Stimulated activated CD8-positive, alpha-beta memory T cell treated with anti-CD3 and anti-CD28 coated beads, Interleukin-15, amount 100 ng/mL, for 48 hours (primary cell): ENCODE data around the gene SMAD7.

Experiments used
- DNase-seq, 2 donors: peaks; one replicate each; pipeline ENCODE4 v3.0.0-alpha.2; 2020; ENCODE audit warnings: low read depth in 2 of 2

SMAD7 gene

GRCh38 chr18:48950536-48951447 is at the start of gene SMAD7:
SMAD7 (minus strand) TSS chr18:48950965; CDS start chr18:48950424, 541 bp downstream.
- no peak for DNase-seq

- DNase-seq = no peak
Observed at GRCh38 chr18:48999569-48999968, 48.8 kb upstream of the SMAD7 start.

GRCh38 chr18:48997985-48998831 is 47.4 kb upstream of the SMAD7 start:
- no peak for DNase-seq

- no peak for DNase-seq
Observed at GRCh38 chr18:48997681-48997984, 46.9 kb upstream of the SMAD7 start.

- no peak for DNase-seq
Observed at GRCh38 chr18:48996901-48997463, 46.2 kb upstream of the SMAD7 start.

GRCh38 chr18:48996041-48996440 is 45.3 kb upstream of the SMAD7 start:
- no peak for DNase-seq

- DNase-seq = no peak
Observed at GRCh38 chr18:48994926-48995835, 44.4 kb upstream of the SMAD7 start.

GRCh38 chr18:48994044-48994651 is 43.4 kb upstream of the SMAD7 start:
- no peak for DNase-seq

GRCh38 chr18:48993586-48993985 is 42.8 kb upstream of the SMAD7 start:
- no peak for DNase-seq

- no peak for DNase-seq
Observed at GRCh38 chr18:48992791-48993555, 42.2 kb upstream of the SMAD7 start.

GRCh38 chr18:48992133-48992532 is 41.4 kb upstream of the SMAD7 start:
- DNase-seq = no peak

GRCh38 chr18:48991676-48992075 is 40.9 kb upstream of the SMAD7 start:
- DNase-seq = no peak

- DNase-seq = no peak
Observed at GRCh38 chr18:48991319-48991660, 40.5 kb upstream of the SMAD7 start.

GRCh38 chr18:48990481-48991318 is 39.9 kb upstream of the SMAD7 start:
- no peak for DNase-seq

GRCh38 chr18:48989304-48990303 is 38.8 kb upstream of the SMAD7 start:
- DNase-seq = no peak

GRCh38 chr18:48988508-48989303 is 37.9 kb upstream of the SMAD7 start:
- DNase-seq = no peak

GRCh38 chr18:48987821-48988220 is 37.1 kb upstream of the SMAD7 start:
- no peak for DNase-seq
